ENCODE results near the gene SGMS1.

SGMS1 gene

GRCh38 chr10:50636618-50637579 is 13.1 kb upstream of the SGMS1 start:
- DNase-seq (ENCODE audit: low read depth in 2 of 2): no peak

- DNase-seq (ENCODE audit: low read depth in 2 of 2): no peak
Measured at GRCh38 chr10:50635286-50635685, 11.5 kb upstream of the SGMS1 start.

- no peak for DNase-seq (ENCODE audit: low read depth in 2 of 2)
Measured at GRCh38 chr10:50634479-50634878, 10.7 kb upstream of the SGMS1 start.

- DNase-seq (ENCODE audit: low read depth in 2 of 2): no peak
Measured at GRCh38 chr10:50631052-50631451, 7.3 kb upstream of the SGMS1 start.

DNA sequence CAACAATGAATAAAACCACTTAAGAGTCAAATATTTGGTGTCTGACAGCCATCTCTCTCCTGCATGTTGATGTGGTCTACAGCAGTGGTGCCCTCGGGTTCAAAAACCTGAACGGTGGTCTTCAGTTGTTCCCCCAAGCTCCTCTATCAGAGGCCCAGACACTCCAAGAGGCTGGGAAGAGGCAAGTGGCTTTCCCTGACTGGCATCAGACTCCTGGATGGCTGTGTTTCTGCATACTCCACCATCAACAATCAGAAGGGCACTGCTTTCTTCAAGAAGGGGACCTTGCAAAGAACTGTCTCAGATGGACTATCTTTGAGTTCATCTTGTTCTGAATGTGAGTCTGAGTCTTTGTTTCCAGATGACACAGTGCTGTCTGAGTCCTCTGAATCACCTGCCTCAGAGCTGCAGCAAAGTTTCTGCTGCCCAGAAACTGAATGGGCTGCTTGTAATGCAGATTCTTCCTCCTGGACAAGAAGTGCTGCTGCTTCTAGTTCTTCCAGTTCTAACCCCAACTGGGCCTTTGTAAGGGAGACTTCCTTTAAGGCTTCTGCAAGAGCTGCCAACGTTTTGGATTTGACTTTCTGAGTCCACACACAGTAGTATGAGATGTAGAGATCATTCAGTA is 5.9 kb upstream of the SGMS1 start:
- DNase-seq (ENCODE audit: low read depth in 2 of 2): no peak

GRCh38 chr10:50627896-50628295 is 4.1 kb upstream of the SGMS1 start:
- no peak for DNase-seq (ENCODE audit: low read depth in 2 of 2)

DNA sequence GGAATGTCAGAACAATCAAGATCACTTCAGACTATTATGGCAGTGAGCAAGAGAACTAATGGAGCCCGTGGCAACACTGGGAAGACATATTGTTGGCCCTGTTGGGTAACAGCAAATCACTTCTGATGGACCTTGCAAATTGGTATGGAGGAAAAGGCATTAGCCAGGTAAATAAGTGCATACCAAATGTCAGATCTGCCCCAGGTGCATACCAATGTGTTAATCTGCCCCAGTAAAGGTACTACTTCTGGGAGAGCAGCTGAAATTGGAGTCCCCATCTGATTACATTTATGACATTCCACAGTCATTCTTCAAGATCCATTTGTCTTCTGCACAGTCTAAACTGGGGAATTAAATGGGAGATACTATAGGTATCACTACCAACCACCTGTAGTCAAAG is 3.7 kb upstream of the SGMS1 start:
- DNase-seq (ENCODE audit: low read depth in 2 of 2): no peak

- no peak for DNase-seq (ENCODE audit: low read depth in 2 of 2)
Measured at GRCh38 chr10:50625649-50626132, 1.9 kb upstream of the SGMS1 start.

DNA sequence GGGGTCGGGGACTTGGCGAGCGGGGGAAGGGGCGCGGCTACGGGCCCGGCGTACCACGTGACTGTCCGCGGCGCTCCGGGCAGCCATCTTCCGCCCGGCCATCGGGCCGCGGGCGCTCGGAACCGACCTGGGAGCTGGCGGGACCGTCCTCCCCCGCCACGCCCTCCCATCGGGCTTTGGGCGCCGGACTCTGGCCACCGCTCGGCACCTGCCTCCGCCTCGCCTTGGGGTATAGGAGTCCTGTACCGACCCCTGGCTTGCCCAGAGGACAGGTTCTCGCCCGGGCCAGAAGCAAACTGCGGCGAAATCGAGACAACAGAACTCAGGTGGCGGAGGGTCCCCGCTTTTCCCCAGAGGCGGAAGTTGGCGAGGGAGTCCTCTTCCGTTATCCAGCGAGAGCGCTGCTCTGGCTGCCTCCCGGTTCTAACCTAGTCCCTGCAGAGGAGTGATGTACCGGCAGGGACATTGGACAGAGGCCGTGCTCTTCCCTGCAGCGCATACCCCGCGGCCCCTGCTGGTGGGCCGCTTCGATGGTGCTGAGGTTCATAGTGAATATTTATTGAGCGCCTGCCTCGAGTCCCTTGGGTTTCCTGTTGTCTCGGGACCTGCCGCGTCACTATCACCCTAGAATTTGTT is 1.2 kb upstream of the SGMS1 start:
- DNase-seq (ENCODE audit: low read depth in 2 of 2): peak; percentile 40 to 42

GRCh38 chr10:50624413-50624865 is 683 bp upstream of the SGMS1 start:
- DNase-seq (ENCODE audit: low read depth in 2 of 2): peak; percentile 93 to 96

DNA sequence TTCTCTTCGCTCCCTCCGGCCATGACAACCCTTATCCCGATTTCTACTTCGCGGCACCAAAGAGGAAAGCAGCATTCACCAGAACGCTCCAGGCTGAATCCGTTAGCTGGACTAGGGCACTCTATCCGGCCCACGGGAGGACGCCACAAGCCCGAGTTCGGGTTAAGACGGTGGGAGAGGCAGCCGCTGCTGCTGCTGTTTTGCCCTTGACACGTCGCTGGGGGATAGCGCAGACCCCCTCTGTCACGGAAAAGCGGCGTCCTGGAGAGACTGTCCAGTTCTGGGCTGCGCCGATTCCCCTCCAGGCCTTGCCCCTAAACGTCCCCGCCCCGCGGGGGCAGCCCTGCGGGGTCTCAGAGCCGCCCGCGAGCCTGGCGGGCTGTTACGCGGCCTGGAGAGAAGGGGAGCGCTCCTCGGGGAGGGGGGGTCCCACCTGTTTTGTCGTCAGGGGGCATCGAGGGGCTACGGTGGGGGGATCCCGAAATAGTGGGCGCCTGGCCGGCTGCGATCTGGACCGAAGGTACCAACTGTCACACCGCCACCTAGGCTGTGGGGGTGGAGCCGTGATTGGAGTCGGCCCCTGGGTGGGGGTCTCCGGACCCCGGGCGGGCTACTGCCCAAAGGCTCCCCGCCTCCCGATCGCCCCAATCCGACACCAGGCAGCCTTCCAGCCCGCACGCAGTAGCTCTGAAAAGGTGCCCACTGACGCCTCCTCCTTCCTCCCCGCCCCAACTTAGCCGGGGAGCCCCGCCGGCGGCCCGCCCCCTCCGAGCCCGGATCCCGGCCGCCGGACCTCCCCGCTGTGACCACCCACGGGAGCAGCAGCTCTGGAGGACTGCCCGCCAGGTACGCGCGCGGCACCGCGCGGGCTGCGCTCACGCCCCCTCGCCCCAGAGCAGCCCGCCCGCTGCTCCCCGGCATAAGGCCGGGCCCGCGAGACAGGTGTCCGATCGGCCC is 772 bp downstream of the SGMS1 start:
- DNase-seq (ENCODE audit: low read depth in 2 of 2): peak in 1 of 2 donors; percentile 26

DNA sequence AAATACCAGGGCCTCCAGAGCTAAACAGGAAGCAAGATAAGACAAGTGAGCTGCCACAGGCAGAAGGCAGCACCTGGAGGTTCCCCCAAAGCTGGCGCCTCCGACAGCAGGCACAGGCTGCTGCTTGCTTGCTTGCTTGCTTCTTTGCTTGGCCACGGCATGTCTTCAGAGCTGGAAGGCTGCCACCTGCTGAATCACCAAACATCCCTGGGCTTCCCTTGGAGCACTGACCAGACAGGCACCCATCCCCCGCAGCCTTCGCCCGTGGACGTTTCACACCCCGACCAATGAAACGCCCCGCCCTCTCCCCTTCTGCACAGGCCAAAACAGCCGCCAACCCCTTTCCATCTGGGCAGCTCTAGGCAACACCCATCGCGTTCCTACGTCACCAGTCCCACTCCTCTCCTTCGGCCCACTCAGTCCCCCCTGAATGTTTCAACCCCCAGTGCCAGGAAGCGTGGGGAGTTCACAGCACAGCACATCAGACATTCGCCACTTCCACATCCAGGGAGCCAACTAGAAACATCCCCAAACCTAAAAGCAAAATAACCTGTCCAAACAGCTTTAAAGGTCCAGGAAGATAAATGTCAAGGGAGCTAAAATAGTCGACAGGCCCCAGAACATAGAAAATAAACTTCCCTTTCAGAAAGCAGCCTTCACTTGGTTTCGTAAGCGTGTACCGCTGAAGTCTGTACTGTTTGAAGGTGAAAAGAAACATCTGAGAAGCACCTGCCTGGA is 1.6 kb downstream of the SGMS1 start:
- peak; percentile 22 to 28 for DNase-seq (ENCODE audit: low read depth in 2 of 2)

GRCh38 chr10:50620899-50621298 is 2.9 kb downstream of the SGMS1 start:
- DNase-seq (ENCODE audit: low read depth in 2 of 2): no peak

DNA sequence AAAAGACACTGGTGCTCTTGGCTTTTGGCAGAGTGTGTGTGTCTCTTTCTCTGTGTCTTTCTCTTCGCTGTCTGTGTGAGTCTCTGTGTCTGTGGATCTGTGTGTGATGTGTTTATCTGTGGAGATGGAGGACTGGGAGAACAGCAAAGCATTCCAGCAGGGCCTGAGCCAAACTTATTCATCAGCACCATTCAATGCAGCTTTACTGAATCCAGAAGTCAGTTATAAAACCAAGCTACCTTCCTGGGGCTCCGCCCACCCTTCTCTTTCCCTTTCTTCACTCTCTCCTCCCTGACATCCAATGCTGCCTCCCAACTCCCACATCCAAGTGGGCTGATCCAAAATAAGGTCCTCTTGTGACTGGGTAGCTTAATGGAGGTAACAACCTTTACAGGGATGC is 3.9 kb downstream of the SGMS1 start:
- no peak for DNase-seq (ENCODE audit: low read depth in 2 of 2)

DNA sequence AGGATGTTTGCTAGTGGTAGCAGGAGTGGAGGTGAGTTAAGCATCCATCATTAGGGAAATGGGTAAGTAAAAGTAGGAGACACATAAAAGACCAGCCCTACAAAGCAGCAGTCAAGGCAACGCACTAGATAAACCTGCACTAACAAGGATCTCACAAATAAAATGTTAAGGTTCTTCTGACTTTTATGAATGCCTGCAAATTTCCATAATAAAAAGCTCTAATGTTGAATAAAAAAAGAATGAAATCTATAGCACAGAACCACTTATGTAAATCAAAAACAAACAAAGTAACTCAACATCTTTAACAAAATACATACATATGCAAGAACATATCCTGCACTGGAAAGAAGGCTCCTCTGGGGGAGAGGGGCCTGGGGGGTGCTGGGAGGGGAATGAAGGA is 4.6 kb downstream of the SGMS1 start:
- DNase-seq (ENCODE audit: low read depth in 2 of 2): no peak

DNA sequence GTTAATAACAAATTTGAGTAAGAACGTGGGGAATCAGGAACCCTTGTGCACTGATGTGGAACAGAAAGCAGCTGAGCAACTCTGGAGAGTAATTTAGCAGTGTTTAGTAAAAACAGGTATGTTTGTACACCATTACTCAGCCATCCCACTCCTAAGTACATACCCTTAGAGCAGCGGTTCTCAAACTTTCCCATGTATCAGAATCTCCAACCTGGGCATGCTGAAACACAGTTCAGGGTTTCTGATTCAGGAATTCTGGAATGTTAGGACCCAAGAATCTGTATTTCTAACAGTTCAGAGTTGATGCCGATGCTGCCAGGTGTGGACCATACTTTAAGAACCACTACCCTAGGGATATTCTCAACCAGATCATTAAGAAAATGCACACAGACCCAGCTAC is 5.1 kb downstream of the SGMS1 start:
- DNase-seq (ENCODE audit: low read depth in 2 of 2): no peak

DNA sequence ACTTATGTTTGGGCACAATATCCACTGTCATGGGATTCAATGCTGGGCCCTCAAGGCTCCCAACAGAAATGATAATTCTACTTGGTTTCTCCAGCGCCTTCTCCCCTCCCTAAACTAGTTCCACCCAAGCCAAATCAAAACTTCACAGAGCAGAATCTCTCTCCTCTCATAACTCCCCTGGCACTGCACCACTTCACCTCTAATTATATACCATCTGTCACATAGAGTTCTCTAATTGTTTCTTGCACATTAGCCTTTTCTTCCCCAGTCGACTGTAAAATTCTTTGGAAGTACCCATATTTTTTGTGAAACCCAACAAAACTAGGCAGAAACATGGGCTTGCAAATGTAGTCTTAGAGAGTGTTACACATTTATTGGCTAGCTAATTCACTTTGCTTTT is 8.1 kb downstream of the SGMS1 start:
- DNase-seq (ENCODE audit: low read depth in 2 of 2): no peak

- no peak for DNase-seq (ENCODE audit: low read depth in 2 of 2)
Measured at GRCh38 chr10:50614444-50615137, 9.2 kb downstream of the SGMS1 start.

- DNase-seq (ENCODE audit: low read depth in 2 of 2): no peak
Measured at GRCh38 chr10:50613726-50614443, 9.9 kb downstream of the SGMS1 start.

All from stimulated activated CD4-positive, alpha-beta T cell treated with anti-CD3 and anti-CD28 coated beads, Interleukin-4, amount 100 ng/mL, for 48 hours (primary cell).